Measurements from ENCODE around the gene P2RX7. TPM values are rescaled to one million over a fixed set of nuclear protein-coding genes. Genes with fewer than 3 reads are reported as not detected.

Gene P2RX7
- total RNA-seq, 1 donor = 4.0 TPM

- Histone ChIP-seq H3K79me2 (ENCODE audit: insufficient read depth, low read length) (no peaks in the 10 kb centered on the region), H3K27me3 (ENCODE audit: insufficient read depth, low read length) (peaks cover 5% of the 10 kb centered on the region), H3K4me3 (ENCODE audit: insufficient read depth, low read length) (no peak overlapping the region), H3K4me1 (ENCODE audit: insufficient read depth, low read length) (peaks cover 9% of the 10 kb centered on the region), H2AFZ (ENCODE audit: low read length) (no peak overlapping the region), H4K20me1 (ENCODE audit: insufficient read depth, low read length) (no peaks in the 10 kb centered on the region), H3K27ac (ENCODE audit: low read depth, low read length) (no peak overlapping the region), H3K9me3 (ENCODE audit: low read depth, low read length) (no peaks in the 10 kb centered on the region), H3K36me3 (ENCODE audit: insufficient read depth, low read length) (no peaks in the 10 kb centered on the region), H3K4me2 (ENCODE audit: insufficient read depth, low read length) (no peak overlapping the region)
- no peak for TF ChIP-seq CTCF (IDR thresholded peaks at IDR 0.05; ENCODE audit: extremely low read depth, low read depth, low read length)
- no peak for DNase-seq (ENCODE audit: insufficient read length, low spot score, missing footprints)
These were observed 32.9 kb upstream of the P2RX7 start for GRCh38 chr12:121099779-121100178.

GRCh38 chr12:121102307-121102706, 30.4 kb upstream of the P2RX7 start:
- Histone ChIP-seq H3K27me3 (ENCODE audit: insufficient read depth, low read length) (no peaks in the 10 kb centered on the region), H3K4me3 (ENCODE audit: insufficient read depth, low read length) (no peak overlapping the region), H2AFZ (ENCODE audit: low read length) (no peak overlapping the region), H3K4me2 (ENCODE audit: insufficient read depth, low read length) (no peak overlapping the region), H3K4me1 (ENCODE audit: insufficient read depth, low read length) (no peaks in the 10 kb centered on the region), H4K20me1 (ENCODE audit: insufficient read depth, low read length) (no peaks in the 10 kb centered on the region), H3K9me3 (ENCODE audit: low read depth, low read length) (no peaks in the 10 kb centered on the region), H3K36me3 (ENCODE audit: insufficient read depth, low read length) (no peaks in the 10 kb centered on the region), H3K27ac (ENCODE audit: low read depth, low read length) (no peak overlapping the region), H3K79me2 (ENCODE audit: insufficient read depth, low read length) (no peaks in the 10 kb centered on the region)
- DNase-seq (ENCODE audit: insufficient read length, low spot score, missing footprints) = no peak
- no peak for TF ChIP-seq CTCF (IDR thresholded peaks at IDR 0.05; ENCODE audit: extremely low read depth, low read depth, low read length)

GRCh38 chr12:121107681-121108080, 25.0 kb upstream of the P2RX7 start:
- Histone ChIP-seq H3K79me2 (ENCODE audit: insufficient read depth, low read length) (no peaks in the 10 kb centered on the region), H2AFZ (ENCODE audit: low read length) (no peak overlapping the region), H3K9me3 (ENCODE audit: low read depth, low read length) (no peaks in the 10 kb centered on the region), H3K36me3 (ENCODE audit: insufficient read depth, low read length) (no peaks in the 10 kb centered on the region), H3K27me3 (ENCODE audit: insufficient read depth, low read length) (no peaks in the 10 kb centered on the region), H4K20me1 (ENCODE audit: insufficient read depth, low read length) (no peaks in the 10 kb centered on the region), H3K4me1 (ENCODE audit: insufficient read depth, low read length) (no peaks in the 10 kb centered on the region), H3K4me3 (ENCODE audit: insufficient read depth, low read length) (no peak overlapping the region), H3K27ac (ENCODE audit: low read depth, low read length) (no peak overlapping the region), H3K4me2 (ENCODE audit: insufficient read depth, low read length) (no peak overlapping the region)
- no peak for DNase-seq (ENCODE audit: insufficient read length, low spot score, missing footprints)
- no peak for TF ChIP-seq CTCF (IDR thresholded peaks at IDR 0.05; ENCODE audit: extremely low read depth, low read depth, low read length)

GRCh38 chr12:121108492-121108891, 24.2 kb upstream of the P2RX7 start:
- Histone ChIP-seq H3K27me3 (ENCODE audit: insufficient read depth, low read length) (no peaks in the 10 kb centered on the region), H3K27ac (ENCODE audit: low read depth, low read length) (no peak overlapping the region), H3K36me3 (ENCODE audit: insufficient read depth, low read length) (no peaks in the 10 kb centered on the region), H3K4me3 (ENCODE audit: insufficient read depth, low read length) (no peak overlapping the region), H2AFZ (ENCODE audit: low read length) (no peak overlapping the region), H3K9me3 (ENCODE audit: low read depth, low read length) (no peaks in the 10 kb centered on the region), H4K20me1 (ENCODE audit: insufficient read depth, low read length) (no peaks in the 10 kb centered on the region), H3K4me2 (ENCODE audit: insufficient read depth, low read length) (no peak overlapping the region), H3K4me1 (ENCODE audit: insufficient read depth, low read length) (no peaks in the 10 kb centered on the region), H3K79me2 (ENCODE audit: insufficient read depth, low read length) (no peaks in the 10 kb centered on the region)
- DNase-seq (ENCODE audit: insufficient read length, low spot score, missing footprints) = no peak
- TF ChIP-seq CTCF (IDR thresholded peaks at IDR 0.05; ENCODE audit: extremely low read depth, low read depth, low read length) = no peak
